Loucy (cell line): ENCODE data around the gene UBQLN3.

ENCODE experiments used
- H2AFZ ChIP-seq: fragments of 200-600 bp; sonication (generic); 2 replicates; pipeline ENCODE4 v1.6.0; 2016; ENCODE audit warnings: antibody characterized with exemption, mild to moderate bottlenecking, low read length, moderate library complexity
- H3F3A ChIP-seq: fragments of 200-600 bp; 2 replicates; pipeline ENCODE4 v1.6.0; 2016; ENCODE audit warnings: antibody characterized with exemption, low read depth, mild to moderate bottlenecking
- H3K27me3 ChIP-seq: fragments of 200-600 bp; sonication (generic); 2 replicates; pipeline ENCODE4 v1.6.1; 2014; ENCODE audit warnings: low read length, mild to moderate bottlenecking; ENCODE audit not compliant: insufficient read depth, poor library complexity, severe bottlenecking
- H3K36me3 ChIP-seq: fragments of 200-600 bp; sonication (generic); 2 replicates; pipeline ENCODE4 v1.6.1; 2016; ENCODE audit warnings: low read length; ENCODE audit not compliant: insufficient read depth
- H3K4me1 ChIP-seq: fragments of 200-600 bp; sonication (generic); 2 replicates; pipeline ENCODE4 v1.5.1; 2014; ENCODE audit warnings: low read length, mild to moderate bottlenecking; ENCODE audit not compliant: insufficient read depth, poor library complexity, severe bottlenecking
- H3K4me2 ChIP-seq: fragments of 200-600 bp; sonication (generic); 2 replicates; pipeline ENCODE4 v1.6.0; 2014; ENCODE audit warnings: antibody characterized with exemption, low read length, low read depth, mild to moderate bottlenecking; ENCODE audit not compliant: poor library complexity, severe bottlenecking
- H3K4me3 ChIP-seq: fragments of 200-600 bp; sonication (generic); 2 replicates; pipeline ENCODE4 v1.5.1; 2014; ENCODE audit warnings: low read length, mild to moderate bottlenecking, mixed read lengths; ENCODE audit not compliant: poor library complexity, severe bottlenecking
- H3K79me2 ChIP-seq: fragments of 200-600 bp; sonication (generic); 2 replicates; pipeline ENCODE4 v1.6.1; 2014; ENCODE audit warnings: low read length; ENCODE audit not compliant: insufficient read depth
- H3K9ac ChIP-seq: fragments of 200-600 bp; sonication (generic); 2 replicates; pipeline ENCODE4 v1.6.0; 2014; ENCODE audit warnings: mild to moderate bottlenecking, low read depth, low read length, moderate library complexity; ENCODE audit not compliant: poor library complexity, severe bottlenecking
- H3K9me2 ChIP-seq: fragments of 200-600 bp; sonication (generic); replicated peaks from 2 replicates; pipeline ENCODE4 v1.6.1; 2016; ENCODE audit warnings: low read depth, low read length, mixed read lengths
- H3K9me3 ChIP-seq: fragments of 200-600 bp; sonication (generic); 2 replicates; pipeline ENCODE4 v1.6.1; 2014; ENCODE audit warnings: mild to moderate bottlenecking, antibody characterized with exemption, low read length, low read depth; ENCODE audit not compliant: insufficient read depth
- H4K20me1 ChIP-seq: fragments of 200-600 bp; sonication (generic); 2 replicates; pipeline ENCODE4 v1.6.0; 2014; ENCODE audit warnings: antibody characterized with exemption, low read length, mild to moderate bottlenecking; ENCODE audit not compliant: insufficient read depth, poor library complexity, severe bottlenecking
- CTCF ChIP-seq: fragments of 200-600 bp; sonication (generic); conservative IDR thresholded peaks from 2 replicates; pipeline ENCODE4 v1.5.1; 2014; ENCODE audit warnings: mild to moderate bottlenecking, antibody characterized with exemption, low read length
- EZH2phosphoT487 ChIP-seq: fragments of 200-600 bp; IDR thresholded peaks from 2 replicates; pipeline ENCODE4 v1.6.1; 2018; ENCODE audit warnings: antibody characterized with exemption, mild to moderate bottlenecking, moderate library complexity, borderline replicate concordance

Gene UBQLN3

GRCh38 chr11:5509803-5510202 lies at the start of gene UBQLN3:
Gene UBQLN3, minus strand, starts transcription at chr11:5509957. Its CDS starts 399 bp downstream, at chr11:5509558.
- Histone ChIP-seq H3K9ac (no peak within 1 kb of the TSS), H3K9me3 (no peaks in the 10 kb centered on the region), H4K20me1 (no peaks in the 10 kb centered on the region), H3K4me3 (no peak within 1 kb of the TSS), H3K9me2 (no peaks in the 10 kb centered on the region), H3K79me2 (no peaks in the 10 kb centered on the region), H3K27me3 (no peaks in the 10 kb centered on the region), H3K4me1 (no peaks in the 10 kb centered on the region), H2AFZ (no peak within 1 kb of the TSS), H3K4me2 (no peak within 1 kb of the TSS), H3K36me3 (no peaks in the 10 kb centered on the region), H3F3A (no peaks in the 10 kb centered on the region)
- no peak for TF ChIP-seq CTCF
- TF ChIP-seq EZH2phosphoT487, result no peak

GRCh38 chr11:5557751-5558150 lies 48.0 kb upstream of the UBQLN3 start:
- no peaks in the 10 kb centered on the region for H3F3A ChIP-seq
- H2AFZ ChIP-seq, result no peak overlapping the region
- no peaks in the 10 kb centered on the region for H3K9me2 ChIP-seq
- no peaks in the 10 kb centered on the region for H3K4me1 ChIP-seq
- H3K4me2 ChIP-seq, result no peak overlapping the region
- peaks cover 18% of the 10 kb centered on the region for H3K27me3 ChIP-seq
- H3K9me3 ChIP-seq, result no peaks in the 10 kb centered on the region
- no peaks in the 10 kb centered on the region for H4K20me1 ChIP-seq
- no peak overlapping the region for H3K4me3 ChIP-seq
- no peaks in the 10 kb centered on the region for H3K79me2 ChIP-seq
- no peaks in the 10 kb centered on the region for H3K36me3 ChIP-seq
- TF ChIP-seq CTCF (no peak), EZH2phosphoT487 (no peak)
- no peak overlapping the region for H3K9ac ChIP-seq

- Histone ChIP-seq H4K20me1 (no peaks in the 10 kb centered on the region), H3K36me3 (no peaks in the 10 kb centered on the region), H3K27me3 (peaks cover 12% of the 10 kb centered on the region), H3F3A (no peaks in the 10 kb centered on the region), H3K4me3 (no peak overlapping the region), H3K4me1 (no peaks in the 10 kb centered on the region), H2AFZ (no peak overlapping the region), H3K9ac (no peak overlapping the region), H3K4me2 (no peak overlapping the region), H3K9me3 (no peaks in the 10 kb centered on the region), H3K79me2 (no peaks in the 10 kb centered on the region), H3K9me2 (no peaks in the 10 kb centered on the region)
- TF ChIP-seq CTCF (no peak), EZH2phosphoT487 (no peak)
Measured at GRCh38 chr11:5556596-5557188, 46.9 kb upstream of the UBQLN3 start.
